ENCODE data around the gene TBX19. TPM values are rescaled to one million over a fixed set of nuclear protein-coding genes. Genes with fewer than 3 reads are reported as not detected.

The TBX19 gene
- total RNA-seq, 1 donor from 2014 or later = 3.1 TPM

GRCh38 chr1:168321945-168322344 lies 41.3 kb downstream of the TBX19 start:
- no peaks in the 10 kb centered on the region for H3K27me3 ChIP-seq
- Mint-ChIP-seq H3K4me3 (no peak overlapping the region), H3K27me3 (ENCODE audit: insufficient read depth, low read depth) (no peaks in the 10 kb centered on the region), H3K36me3 (no peaks in the 10 kb centered on the region), H3K27ac (no peak overlapping the region), H3K9me3 (no peaks in the 10 kb centered on the region), H3K4me1 (no peaks in the 10 kb centered on the region)
- H3K27ac ChIP-seq = no peak overlapping the region
- H3K79me2 ChIP-seq (ENCODE audit: low read depth) = no peaks in the 10 kb centered on the region
- H3K4me1 ChIP-seq = no peaks in the 10 kb centered on the region
- H3K9ac ChIP-seq = no peak overlapping the region
- no peak overlapping the region for H3K4me2 ChIP-seq
- DNase-seq (ENCODE audit: low spot score) = no peak
- TF ChIP-seq CTCF (IDR thresholded peaks at IDR 0.05) (no peak), EZH2 (IDR thresholded peaks at IDR 0.05) (no peak), EZH2phosphoT487 (IDR thresholded peaks at IDR 0.05) (no peak)
- no peak overlapping the region for H3K4me3 ChIP-seq
- no peaks in the 10 kb centered on the region for H3K36me3 ChIP-seq
- H3F3A ChIP-seq (ENCODE audit: low read depth) = no peaks in the 10 kb centered on the region
- no peaks in the 10 kb centered on the region for H3K9me3 ChIP-seq (ENCODE audit: low read depth)
- no peak overlapping the region for H2AFZ ChIP-seq (replicated peaks)
- H4K20me1 ChIP-seq (ENCODE audit: low read depth) = no peaks in the 10 kb centered on the region

- Mint-ChIP-seq H3K27ac (no peak overlapping the region), H3K36me3 (no peaks in the 10 kb centered on the region), H3K4me3 (no peak overlapping the region), H3K4me1 (no peaks in the 10 kb centered on the region), H3K9me3 (no peaks in the 10 kb centered on the region), H3K27me3 (ENCODE audit: insufficient read depth, low read depth) (no peaks in the 10 kb centered on the region)
- Histone ChIP-seq H3K27ac (no peak overlapping the region), H3K27me3 (no peaks in the 10 kb centered on the region), H3F3A (ENCODE audit: low read depth) (no peaks in the 10 kb centered on the region), H3K9ac (no peak overlapping the region), H3K4me2 (no peak overlapping the region), H2AFZ (replicated peaks) (no peak overlapping the region), H3K9me3 (ENCODE audit: low read depth) (no peaks in the 10 kb centered on the region), H4K20me1 (ENCODE audit: low read depth) (no peaks in the 10 kb centered on the region), H3K36me3 (no peaks in the 10 kb centered on the region), H3K4me3 (no peak overlapping the region), H3K79me2 (ENCODE audit: low read depth) (no peaks in the 10 kb centered on the region), H3K4me1 (no peaks in the 10 kb centered on the region)
- DNase-seq (ENCODE audit: low spot score) = no peak
- no peak for TF ChIP-seq EZH2 (IDR thresholded peaks at IDR 0.05)
- TF ChIP-seq CTCF (IDR thresholded peaks at IDR 0.05) = no peak
- no peak for TF ChIP-seq EZH2phosphoT487 (IDR thresholded peaks at IDR 0.05)
Observed at GRCh38 chr1:168324745-168325425, 44.2 kb downstream of the TBX19 start.

- no peaks in the 10 kb centered on the region for H3K36me3 ChIP-seq
- H3K27ac Mint-ChIP-seq = no peak overlapping the region
- H3K36me3 Mint-ChIP-seq = no peaks in the 10 kb centered on the region
- H3K4me3 Mint-ChIP-seq = no peak overlapping the region
- H2AFZ ChIP-seq (replicated peaks) = no peak overlapping the region
- H3K79me2 ChIP-seq (ENCODE audit: low read depth) = no peaks in the 10 kb centered on the region
- H3K4me2 ChIP-seq = no peak overlapping the region
- no peaks in the 10 kb centered on the region for H3K27me3 Mint-ChIP-seq (ENCODE audit: insufficient read depth, low read depth)
- H3K27ac ChIP-seq = no peak overlapping the region
- no peak overlapping the region for H3K4me3 ChIP-seq
- H3K4me1 ChIP-seq = peaks cover 5% of the 10 kb centered on the region
- H4K20me1 ChIP-seq (ENCODE audit: low read depth) = no peaks in the 10 kb centered on the region
- TF ChIP-seq CTCF (IDR thresholded peaks at IDR 0.05) = no peak
- no peak for TF ChIP-seq EZH2 (IDR thresholded peaks at IDR 0.05)
- no peak for TF ChIP-seq EZH2phosphoT487 (IDR thresholded peaks at IDR 0.05)
- no peak overlapping the region for H3K9ac ChIP-seq
- H3K27me3 ChIP-seq = no peaks in the 10 kb centered on the region
- peaks cover 6% of the 10 kb centered on the region for H3K4me1 Mint-ChIP-seq
- no peaks in the 10 kb centered on the region for H3K9me3 Mint-ChIP-seq
- no peak for DNase-seq (ENCODE audit: low spot score)
- no peaks in the 10 kb centered on the region for H3K9me3 ChIP-seq (ENCODE audit: low read depth)
- H3F3A ChIP-seq (ENCODE audit: low read depth) = peaks cover 4% of the 10 kb centered on the region
Observed at GRCh38 chr1:168328731-168329364, 48.2 kb downstream of the TBX19 start.
